Adrenal gland (tissue), 5 donors: ENCODE measurements around the gene ATN1.

Experiments
- POLR2A ChIP-seq, 2 donors: fragments of 450-650 bp; IDR thresholded peaks; one replicate each; pipeline ENCODE4 v1.6.1; 2017; ENCODE audit warnings: antibody characterized with exemption in 2 of 2, mild to moderate bottlenecking in 2 of 2, moderate library complexity in 1 of 2
- TF ChIP-seq, protein P1 (sequence below), 6 experiments: fragments of 450-650 bp in 4 of 6; fragments of 200-600 bp in 2 of 6; sonication (generic) in 1 of 6; IDR thresholded peaks; 1 replicate in 5 of 6; 2 replicates in 1 of 6; pipeline versions ENCODE4 v1.5.1 to v1.8.0; 2016 to 2021; ENCODE audit warnings: antibody characterized with exemption in 6 of 6, mild to moderate bottlenecking in 2 of 6, moderate library complexity in 1 of 6
- donor health status: DM: no; HTN: no; CAD: no.

DNA sequence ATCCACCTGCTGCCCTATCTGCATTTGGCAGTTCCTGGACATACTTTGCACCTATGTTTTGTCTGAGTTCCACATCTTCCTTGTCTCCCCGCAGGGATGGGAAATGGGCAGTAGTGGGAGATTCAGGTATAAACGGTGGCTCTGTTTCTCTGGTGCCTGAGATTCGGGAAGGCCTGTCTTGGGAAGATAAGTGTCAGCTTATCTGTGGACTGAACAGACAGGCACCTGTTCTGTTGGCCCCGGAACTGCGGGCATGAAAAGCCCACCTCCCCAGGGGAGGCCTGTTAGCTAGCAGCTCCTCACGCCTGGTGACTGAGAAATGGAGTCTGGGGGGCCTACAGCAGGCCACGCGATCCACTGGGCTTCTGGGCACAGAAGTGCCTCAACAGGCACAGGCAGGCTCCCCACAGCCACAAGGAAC, 36.9 kb downstream of the ATN1 start:
- TF ChIP-seq, protein P1, sequence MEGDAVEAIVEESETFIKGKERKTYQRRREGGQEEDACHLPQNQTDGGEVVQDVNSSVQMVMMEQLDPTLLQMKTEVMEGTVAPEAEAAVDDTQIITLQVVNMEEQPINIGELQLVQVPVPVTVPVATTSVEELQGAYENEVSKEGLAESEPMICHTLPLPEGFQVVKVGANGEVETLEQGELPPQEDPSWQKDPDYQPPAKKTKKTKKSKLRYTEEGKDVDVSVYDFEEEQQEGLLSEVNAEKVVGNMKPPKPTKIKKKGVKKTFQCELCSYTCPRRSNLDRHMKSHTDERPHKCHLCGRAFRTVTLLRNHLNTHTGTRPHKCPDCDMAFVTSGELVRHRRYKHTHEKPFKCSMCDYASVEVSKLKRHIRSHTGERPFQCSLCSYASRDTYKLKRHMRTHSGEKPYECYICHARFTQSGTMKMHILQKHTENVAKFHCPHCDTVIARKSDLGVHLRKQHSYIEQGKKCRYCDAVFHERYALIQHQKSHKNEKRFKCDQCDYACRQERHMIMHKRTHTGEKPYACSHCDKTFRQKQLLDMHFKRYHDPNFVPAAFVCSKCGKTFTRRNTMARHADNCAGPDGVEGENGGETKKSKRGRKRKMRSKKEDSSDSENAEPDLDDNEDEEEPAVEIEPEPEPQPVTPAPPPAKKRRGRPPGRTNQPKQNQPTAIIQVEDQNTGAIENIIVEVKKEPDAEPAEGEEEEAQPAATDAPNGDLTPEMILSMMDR (IDR thresholded peaks at IDR 0.05) = no peak
- TF ChIP-seq POLR2A (IDR thresholded peaks at IDR 0.05) = no peak
